GM23338 (cell line): Measurements from ENCODE around the gene CBLN3. TPM values are rescaled to one million over a fixed set of nuclear protein-coding genes. Genes with fewer than 3 reads are reported as not detected.

Experiments
- ATAC-seq: fragments of 200-7000 bp; cut with Tn5 transposase; 3 replicates; pipeline ENCODE4 v1.9.1; 2020
- DNase-seq: peaks from one replicate; pipeline ENCODE4 v3.0.0-alpha.2; 2015; ENCODE audit warnings: low spot score
- H2AFZ ChIP-seq: fragments of 200-600 bp; sonication (generic); 2 replicates; pipeline ENCODE4 v1.8.0; 2016; ENCODE audit warnings: antibody characterized with exemption, mild to moderate bottlenecking, moderate library complexity
- H3F3A ChIP-seq: fragments of 200-600 bp; sonication (generic); replicated peaks from 2 replicates; pipeline ENCODE4 v1.8.0; 2017; ENCODE audit warnings: antibody characterized with exemption, mixed run types, low read depth
- H3K27ac ChIP-seq: fragments of 200-600 bp; sonication (generic); 2 replicates; pipeline ENCODE4 v1.6.1; 2016; ENCODE audit warnings: low read depth
- H3K27me3 ChIP-seq: fragments of 200-600 bp; sonication (generic); 2 replicates; pipeline ENCODE4 v1.8.0; 2016; ENCODE audit warnings: mild to moderate bottlenecking, mixed run types, moderate library complexity; ENCODE audit not compliant: insufficient read depth
- H3K36me3 ChIP-seq: fragments of 200-600 bp; sonication (generic); 2 replicates; pipeline ENCODE4 v1.8.0; 2016; ENCODE audit warnings: mild to moderate bottlenecking; ENCODE audit not compliant: insufficient read depth
- H3K4me1 ChIP-seq: fragments of 200-600 bp; sonication (generic); 2 replicates; pipeline ENCODE4 v1.8.0; 2016; ENCODE audit warnings: mild to moderate bottlenecking, moderate library complexity; ENCODE audit not compliant: insufficient read depth
- H3K4me2 ChIP-seq: fragments of 200-600 bp; sonication (generic); 2 replicates; pipeline ENCODE4 v1.7.1; 2017; ENCODE audit warnings: mixed run types
- H3K4me3 ChIP-seq: fragments of 200-600 bp; sonication (generic); 2 replicates; pipeline ENCODE4 v1.6.1; 2016; ENCODE audit warnings: mixed run types
- H3K79me2 ChIP-seq: fragments of 200-600 bp; sonication (generic); replicated peaks from 2 replicates; pipeline ENCODE4 v1.8.0; 2017; ENCODE audit warnings: mild to moderate bottlenecking; ENCODE audit not compliant: insufficient read depth
- H3K9me2 ChIP-seq: fragments of 200-600 bp; sonication (generic); 2 replicates; pipeline ENCODE4 v1.8.0; 2017; ENCODE audit not compliant: insufficient read depth
- H4K20me1 ChIP-seq: fragments of 200-600 bp; sonication (generic); replicated peaks from 2 replicates; pipeline ENCODE4 v1.8.0; 2017; ENCODE audit warnings: mild to moderate bottlenecking; ENCODE audit not compliant: insufficient read depth
- H3K27ac Mint-ChIP-seq: 2 replicates; pipeline ENCODE4 v1.8.0; 2020; ENCODE audit warnings: inconsistent platforms, mild to moderate bottlenecking, moderate library complexity, mixed read lengths
- H3K27me3 Mint-ChIP-seq: 3 replicates; pipeline ENCODE4 v1.8.0; 2022; ENCODE audit warnings: low read depth, mild to moderate bottlenecking, moderate library complexity, mixed read lengths, inconsistent platforms; ENCODE audit not compliant: insufficient read depth, poor library complexity
- H3K36me3 Mint-ChIP-seq: 3 replicates; pipeline ENCODE4 v1.8.0; 2021; ENCODE audit warnings: low read depth, mild to moderate bottlenecking, inconsistent platforms, moderate library complexity, mixed read lengths
- H3K4me1 Mint-ChIP-seq: 3 replicates; pipeline ENCODE4 v1.8.0; 2020; ENCODE audit warnings: mild to moderate bottlenecking, inconsistent platforms, mixed read lengths
- H3K4me3 Mint-ChIP-seq: 3 replicates; pipeline ENCODE4 v1.8.0; 2021; ENCODE audit warnings: moderate library complexity, mild to moderate bottlenecking, inconsistent platforms, mixed read lengths
- H3K9me3 Mint-ChIP-seq: 3 replicates; pipeline ENCODE4 v1.8.0; 2020; ENCODE audit warnings: moderate library complexity, mild to moderate bottlenecking, inconsistent platforms, mixed read lengths
- CREB1 ChIP-seq: fragments of 250-450 bp; sonication (Bioruptor Pico); IDR thresholded peaks from 2 replicates; pipeline ENCODE4 v1.5.0; 2020; ENCODE audit warnings: low read depth, mild to moderate bottlenecking, moderate library complexity
- EZH2 ChIP-seq: fragments of 200-600 bp; sonication (generic); IDR thresholded peaks from one replicate; pipeline ENCODE4 v1.8.0; 2017; ENCODE audit warnings: antibody characterized with exemption, mild to moderate bottlenecking, low read depth; ENCODE audit not compliant: unreplicated experiment
- EZH2phosphoT487 ChIP-seq: fragments of 200-600 bp; sonication (generic); IDR thresholded peaks from one replicate; pipeline ENCODE4 v1.8.1; 2018; ENCODE audit warnings: antibody characterized with exemption; ENCODE audit not compliant: unreplicated experiment
- JUNB ChIP-seq: IDR thresholded peaks from one replicate; pipeline ENCODE4 v1.6.1; 2016; ENCODE audit warnings: antibody characterized with exemption; ENCODE audit not compliant: unreplicated experiment
- NANOG ChIP-seq: IDR thresholded peaks from 2 replicates; pipeline ENCODE4 v1.6.1; 2016; ENCODE audit warnings: antibody characterized with exemption, borderline replicate concordance
- POLR2AphosphoS5 ChIP-seq: IDR thresholded peaks from 2 replicates; pipeline ENCODE4 v1.6.1; 2016; ENCODE audit warnings: antibody characterized with exemption, low read depth
- STAT1 ChIP-seq: IDR thresholded peaks from one replicate; pipeline ENCODE4 v1.6.1; 2016; ENCODE audit warnings: antibody characterized with exemption; ENCODE audit not compliant: unreplicated experiment
- ZNF114 ChIP-seq: fragments of 250-450 bp; sonication (Bioruptor Pico); IDR thresholded peaks from 2 replicates; pipeline ENCODE4 v1.5.0; 2020; ENCODE audit warnings: mild to moderate bottlenecking, moderate library complexity
- ZNF331 ChIP-seq: fragments of 250-450 bp; sonication (Bioruptor Pico); IDR thresholded peaks from 2 replicates; pipeline ENCODE4 v1.5.0; 2020; ENCODE audit warnings: low read depth, mild to moderate bottlenecking, moderate library complexity
- polyA plus RNA-seq: library from polyadenylated mRNA; unstranded; fragments of >200 nt; fragmentation: Nextera tagmentation; extraction: Ambion mirVana; gene quantifications from 2 replicates; pipeline ENCODE4 v1.2.1, GENCODE V29; 2016
- total RNA-seq: library from RNA; depleted of rRNA; stranded (reverse); fragments of >200 nt; shearing (Covaris generic); gene quantifications from 2 replicates; pipeline ENCODE4 v1.2.3, GENCODE V29; 2014
- TF ChIP-seq, protein P1 (sequence below): fragments of 250-450 bp; sonication (Bioruptor Pico); IDR thresholded peaks from 2 replicates; pipeline ENCODE4 v1.5.0; 2020; ENCODE audit warnings: mild to moderate bottlenecking, moderate library complexity
- TF ChIP-seq, protein P2 (sequence below): IDR thresholded peaks from one replicate; pipeline ENCODE4 v1.6.1; 2018; ENCODE audit warnings: antibody characterized with exemption; ENCODE audit not compliant: unreplicated experiment
- TF ChIP-seq, protein P3 (sequence below), 2 experiments: fragments of 200-600 bp in 1 of 2; sonication (generic) in 1 of 2; conservative IDR thresholded peaks; 2 replicates each; pipeline versions ENCODE4 v1.5.1 to v1.6.1; 2016 to 2017; ENCODE audit warnings: antibody characterized with exemption in 2 of 2, low read depth in 2 of 2, mild to moderate bottlenecking in 2 of 2, moderate library complexity in 1 of 2
- TF ChIP-seq, protein P4 (sequence below): IDR thresholded peaks from 2 replicates; pipeline ENCODE4 v1.6.1; 2016; ENCODE audit warnings: antibody characterized with exemption

Gene CBLN3
- total and polyA plus RNA-seq, 2 experiments from 2014 or later, result 0.07 to 0.19 TPM

- H3K79me2 ChIP-seq, result no peaks in the 10 kb centered on the region
- H3K4me2 ChIP-seq, result no peak overlapping the region
- TF ChIP-seq EZH2phosphoT487 (no peak), NANOG (no peak), JUNB (no peak), STAT1 (no peak), POLR2AphosphoS5 (no peak), ZNF331 (no peak), ZNF114 (CRISPR knock-in tag) (no peak), EZH2 (no peak), CREB1 (CRISPR knock-in tag) (no peak)
- TF ChIP-seq, protein P1, sequence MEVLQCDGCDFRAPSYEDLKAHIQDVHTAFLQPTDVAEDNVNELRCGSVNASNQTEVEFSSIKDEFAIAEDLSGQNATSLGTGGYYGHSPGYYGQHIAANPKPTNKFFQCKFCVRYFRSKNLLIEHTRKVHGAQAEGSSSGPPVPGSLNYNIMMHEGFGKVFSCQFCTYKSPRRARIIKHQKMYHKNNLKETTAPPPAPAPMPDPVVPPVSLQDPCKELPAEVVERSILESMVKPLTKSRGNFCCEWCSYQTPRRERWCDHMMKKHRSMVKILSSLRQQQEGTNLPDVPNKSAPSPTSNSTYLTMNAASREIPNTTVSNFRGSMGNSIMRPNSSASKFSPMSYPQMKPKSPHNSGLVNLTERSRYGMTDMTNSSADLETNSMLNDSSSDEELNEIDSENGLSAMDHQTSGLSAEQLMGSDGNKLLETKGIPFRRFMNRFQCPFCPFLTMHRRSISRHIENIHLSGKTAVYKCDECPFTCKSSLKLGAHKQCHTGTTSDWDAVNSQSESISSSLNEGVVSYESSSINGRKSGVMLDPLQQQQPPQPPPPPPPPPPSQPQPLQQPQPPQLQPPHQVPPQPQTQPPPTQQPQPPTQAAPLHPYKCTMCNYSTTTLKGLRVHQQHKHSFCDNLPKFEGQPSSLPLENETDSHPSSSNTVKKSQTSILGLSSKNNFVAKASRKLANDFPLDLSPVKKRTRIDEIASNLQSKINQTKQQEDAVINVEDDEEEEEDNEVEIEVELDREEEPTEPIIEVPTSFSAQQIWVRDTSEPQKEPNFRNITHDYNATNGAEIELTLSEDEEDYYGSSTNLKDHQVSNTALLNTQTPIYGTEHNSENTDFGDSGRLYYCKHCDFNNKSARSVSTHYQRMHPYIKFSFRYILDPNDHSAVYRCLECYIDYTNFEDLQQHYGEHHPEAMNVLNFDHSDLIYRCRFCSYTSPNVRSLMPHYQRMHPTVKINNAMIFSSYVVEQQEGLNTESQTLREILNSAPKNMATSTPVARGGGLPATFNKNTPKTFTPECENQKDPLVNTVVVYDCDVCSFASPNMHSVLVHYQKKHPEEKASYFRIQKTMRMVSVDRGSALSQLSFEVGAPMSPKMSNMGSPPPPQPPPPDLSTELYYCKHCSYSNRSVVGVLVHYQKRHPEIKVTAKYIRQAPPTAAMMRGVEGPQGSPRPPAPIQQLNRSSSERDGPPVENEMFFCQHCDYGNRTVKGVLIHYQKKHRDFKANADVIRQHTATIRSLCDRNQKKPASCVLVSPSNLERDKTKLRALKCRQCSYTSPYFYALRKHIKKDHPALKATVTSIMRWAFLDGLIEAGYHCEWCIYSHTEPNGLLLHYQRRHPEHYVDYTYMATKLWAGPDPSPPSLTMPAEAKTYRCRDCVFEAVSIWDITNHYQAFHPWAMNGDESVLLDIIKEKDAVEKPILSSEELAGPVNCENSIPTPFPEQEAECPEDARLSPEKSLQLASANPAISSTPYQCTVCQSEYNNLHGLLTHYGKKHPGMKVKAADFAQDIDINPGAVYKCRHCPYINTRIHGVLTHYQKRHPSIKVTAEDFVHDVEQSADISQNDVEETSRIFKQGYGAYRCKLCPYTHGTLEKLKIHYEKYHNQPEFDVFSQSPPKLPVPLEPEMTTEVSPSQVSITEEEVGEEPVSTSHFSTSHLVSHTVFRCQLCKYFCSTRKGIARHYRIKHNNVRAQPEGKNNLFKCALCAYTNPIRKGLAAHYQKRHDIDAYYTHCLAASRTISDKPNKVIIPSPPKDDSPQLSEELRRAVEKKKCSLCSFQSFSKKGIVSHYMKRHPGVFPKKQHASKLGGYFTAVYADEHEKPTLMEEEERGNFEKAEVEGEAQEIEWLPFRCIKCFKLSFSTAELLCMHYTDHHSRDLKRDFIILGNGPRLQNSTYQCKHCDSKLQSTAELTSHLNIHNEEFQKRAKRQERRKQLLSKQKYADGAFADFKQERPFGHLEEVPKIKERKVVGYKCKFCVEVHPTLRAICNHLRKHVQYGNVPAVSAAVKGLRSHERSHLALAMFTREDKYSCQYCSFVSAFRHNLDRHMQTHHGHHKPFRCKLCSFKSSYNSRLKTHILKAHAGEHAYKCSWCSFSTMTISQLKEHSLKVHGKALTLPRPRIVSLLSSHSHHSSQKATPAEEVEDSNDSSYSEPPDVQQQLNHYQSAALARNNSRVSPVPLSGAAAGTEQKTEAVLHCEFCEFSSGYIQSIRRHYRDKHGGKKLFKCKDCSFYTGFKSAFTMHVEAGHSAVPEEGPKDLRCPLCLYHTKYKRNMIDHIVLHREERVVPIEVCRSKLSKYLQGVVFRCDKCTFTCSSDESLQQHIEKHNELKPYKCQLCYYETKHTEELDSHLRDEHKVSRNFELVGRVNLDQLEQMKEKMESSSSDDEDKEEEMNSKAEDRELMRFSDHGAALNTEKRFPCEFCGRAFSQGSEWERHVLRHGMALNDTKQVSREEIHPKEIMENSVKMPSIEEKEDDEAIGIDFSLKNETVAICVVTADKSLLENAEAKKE, result no peak
- TF ChIP-seq, protein P2, sequence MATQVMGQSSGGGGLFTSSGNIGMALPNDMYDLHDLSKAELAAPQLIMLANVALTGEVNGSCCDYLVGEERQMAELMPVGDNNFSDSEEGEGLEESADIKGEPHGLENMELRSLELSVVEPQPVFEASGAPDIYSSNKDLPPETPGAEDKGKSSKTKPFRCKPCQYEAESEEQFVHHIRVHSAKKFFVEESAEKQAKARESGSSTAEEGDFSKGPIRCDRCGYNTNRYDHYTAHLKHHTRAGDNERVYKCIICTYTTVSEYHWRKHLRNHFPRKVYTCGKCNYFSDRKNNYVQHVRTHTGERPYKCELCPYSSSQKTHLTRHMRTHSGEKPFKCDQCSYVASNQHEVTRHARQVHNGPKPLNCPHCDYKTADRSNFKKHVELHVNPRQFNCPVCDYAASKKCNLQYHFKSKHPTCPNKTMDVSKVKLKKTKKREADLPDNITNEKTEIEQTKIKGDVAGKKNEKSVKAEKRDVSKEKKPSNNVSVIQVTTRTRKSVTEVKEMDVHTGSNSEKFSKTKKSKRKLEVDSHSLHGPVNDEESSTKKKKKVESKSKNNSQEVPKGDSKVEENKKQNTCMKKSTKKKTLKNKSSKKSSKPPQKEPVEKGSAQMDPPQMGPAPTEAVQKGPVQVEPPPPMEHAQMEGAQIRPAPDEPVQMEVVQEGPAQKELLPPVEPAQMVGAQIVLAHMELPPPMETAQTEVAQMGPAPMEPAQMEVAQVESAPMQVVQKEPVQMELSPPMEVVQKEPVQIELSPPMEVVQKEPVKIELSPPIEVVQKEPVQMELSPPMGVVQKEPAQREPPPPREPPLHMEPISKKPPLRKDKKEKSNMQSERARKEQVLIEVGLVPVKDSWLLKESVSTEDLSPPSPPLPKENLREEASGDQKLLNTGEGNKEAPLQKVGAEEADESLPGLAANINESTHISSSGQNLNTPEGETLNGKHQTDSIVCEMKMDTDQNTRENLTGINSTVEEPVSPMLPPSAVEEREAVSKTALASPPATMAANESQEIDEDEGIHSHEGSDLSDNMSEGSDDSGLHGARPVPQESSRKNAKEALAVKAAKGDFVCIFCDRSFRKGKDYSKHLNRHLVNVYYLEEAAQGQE, result no peak
- TF ChIP-seq, protein P3, sequence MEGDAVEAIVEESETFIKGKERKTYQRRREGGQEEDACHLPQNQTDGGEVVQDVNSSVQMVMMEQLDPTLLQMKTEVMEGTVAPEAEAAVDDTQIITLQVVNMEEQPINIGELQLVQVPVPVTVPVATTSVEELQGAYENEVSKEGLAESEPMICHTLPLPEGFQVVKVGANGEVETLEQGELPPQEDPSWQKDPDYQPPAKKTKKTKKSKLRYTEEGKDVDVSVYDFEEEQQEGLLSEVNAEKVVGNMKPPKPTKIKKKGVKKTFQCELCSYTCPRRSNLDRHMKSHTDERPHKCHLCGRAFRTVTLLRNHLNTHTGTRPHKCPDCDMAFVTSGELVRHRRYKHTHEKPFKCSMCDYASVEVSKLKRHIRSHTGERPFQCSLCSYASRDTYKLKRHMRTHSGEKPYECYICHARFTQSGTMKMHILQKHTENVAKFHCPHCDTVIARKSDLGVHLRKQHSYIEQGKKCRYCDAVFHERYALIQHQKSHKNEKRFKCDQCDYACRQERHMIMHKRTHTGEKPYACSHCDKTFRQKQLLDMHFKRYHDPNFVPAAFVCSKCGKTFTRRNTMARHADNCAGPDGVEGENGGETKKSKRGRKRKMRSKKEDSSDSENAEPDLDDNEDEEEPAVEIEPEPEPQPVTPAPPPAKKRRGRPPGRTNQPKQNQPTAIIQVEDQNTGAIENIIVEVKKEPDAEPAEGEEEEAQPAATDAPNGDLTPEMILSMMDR (conservative IDR thresholded peaks at IDR 0.05; ENCODE audit: low read depth in 2 of 2), result no peak
- TF ChIP-seq, protein P4, sequence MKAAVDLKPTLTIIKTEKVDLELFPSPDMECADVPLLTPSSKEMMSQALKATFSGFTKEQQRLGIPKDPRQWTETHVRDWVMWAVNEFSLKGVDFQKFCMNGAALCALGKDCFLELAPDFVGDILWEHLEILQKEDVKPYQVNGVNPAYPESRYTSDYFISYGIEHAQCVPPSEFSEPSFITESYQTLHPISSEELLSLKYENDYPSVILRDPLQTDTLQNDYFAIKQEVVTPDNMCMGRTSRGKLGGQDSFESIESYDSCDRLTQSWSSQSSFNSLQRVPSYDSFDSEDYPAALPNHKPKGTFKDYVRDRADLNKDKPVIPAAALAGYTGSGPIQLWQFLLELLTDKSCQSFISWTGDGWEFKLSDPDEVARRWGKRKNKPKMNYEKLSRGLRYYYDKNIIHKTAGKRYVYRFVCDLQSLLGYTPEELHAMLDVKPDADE, result no peak
- no peaks in the 10 kb centered on the region for H3F3A ChIP-seq
- Mint-ChIP-seq H3K27me3 (peaks cover 8% of the 10 kb centered on the region), H3K36me3 (peaks cover 5% of the 10 kb centered on the region; the same call in 1 of the 3 replicates), H3K4me3 (no peak overlapping the region), H3K4me1 (peaks cover 2% of the 10 kb centered on the region; the same call in 1 of the 3 replicates), H3K27ac (no peak overlapping the region), H3K9me3 (peaks cover 2% of the 10 kb centered on the region; the same call in 1 of the 3 replicates)
- H3K27ac ChIP-seq, result no peak overlapping the region
- no peak overlapping the region for H2AFZ ChIP-seq
- no peaks in the 10 kb centered on the region for H3K9me2 ChIP-seq
- no peak overlapping the region for H3K4me3 ChIP-seq
- ATAC-seq (no peak), DNase-seq (no peak)
- no peaks in the 10 kb centered on the region for H3K4me1 ChIP-seq
- no peaks in the 10 kb centered on the region for H3K27me3 ChIP-seq
- H4K20me1 ChIP-seq, result no peaks in the 10 kb centered on the region
- H3K36me3 ChIP-seq, result no peaks in the 10 kb centered on the region
These were observed 15.4 kb downstream of the CBLN3 start for GRCh38 chr14:24414077-24414476.
